GM12873 (cell line): ENCODE measurements around the gene CAPN1.

Experiments
- TF ChIP-seq, protein P1 (sequence below): IDR thresholded peaks from 2 replicates; pipeline ENCODE4 v1.5.1; 2012; ENCODE audit warnings: low read depth, mild to moderate bottlenecking, moderate library complexity, low read length, control low read depth; ENCODE audit not compliant: insufficient read depth; ENCODE audit errors: missing control alignments

Gene CAPN1

DNA sequence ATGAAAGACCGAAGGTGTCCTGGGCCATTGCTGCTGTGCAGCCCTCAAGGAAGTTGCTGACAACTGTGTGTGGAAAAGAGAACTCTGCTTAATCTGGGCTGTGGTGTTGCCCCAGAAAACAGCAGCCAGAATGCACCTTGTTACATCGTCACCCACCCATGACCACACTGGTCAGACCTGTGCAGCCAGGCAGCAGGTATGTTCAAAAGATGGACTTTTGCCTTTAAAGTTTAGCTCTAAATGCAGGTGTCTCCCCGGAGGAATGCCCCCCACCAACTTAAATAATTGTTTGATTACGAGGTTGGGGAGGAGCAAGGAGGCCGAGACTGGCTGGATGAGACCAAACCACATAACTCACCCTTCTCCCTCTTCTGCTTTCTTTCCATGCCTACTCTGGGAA is 64.8 kb downstream of the CAPN1 start:
- TF ChIP-seq, protein P1, sequence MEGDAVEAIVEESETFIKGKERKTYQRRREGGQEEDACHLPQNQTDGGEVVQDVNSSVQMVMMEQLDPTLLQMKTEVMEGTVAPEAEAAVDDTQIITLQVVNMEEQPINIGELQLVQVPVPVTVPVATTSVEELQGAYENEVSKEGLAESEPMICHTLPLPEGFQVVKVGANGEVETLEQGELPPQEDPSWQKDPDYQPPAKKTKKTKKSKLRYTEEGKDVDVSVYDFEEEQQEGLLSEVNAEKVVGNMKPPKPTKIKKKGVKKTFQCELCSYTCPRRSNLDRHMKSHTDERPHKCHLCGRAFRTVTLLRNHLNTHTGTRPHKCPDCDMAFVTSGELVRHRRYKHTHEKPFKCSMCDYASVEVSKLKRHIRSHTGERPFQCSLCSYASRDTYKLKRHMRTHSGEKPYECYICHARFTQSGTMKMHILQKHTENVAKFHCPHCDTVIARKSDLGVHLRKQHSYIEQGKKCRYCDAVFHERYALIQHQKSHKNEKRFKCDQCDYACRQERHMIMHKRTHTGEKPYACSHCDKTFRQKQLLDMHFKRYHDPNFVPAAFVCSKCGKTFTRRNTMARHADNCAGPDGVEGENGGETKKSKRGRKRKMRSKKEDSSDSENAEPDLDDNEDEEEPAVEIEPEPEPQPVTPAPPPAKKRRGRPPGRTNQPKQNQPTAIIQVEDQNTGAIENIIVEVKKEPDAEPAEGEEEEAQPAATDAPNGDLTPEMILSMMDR, result no peak

DNA sequence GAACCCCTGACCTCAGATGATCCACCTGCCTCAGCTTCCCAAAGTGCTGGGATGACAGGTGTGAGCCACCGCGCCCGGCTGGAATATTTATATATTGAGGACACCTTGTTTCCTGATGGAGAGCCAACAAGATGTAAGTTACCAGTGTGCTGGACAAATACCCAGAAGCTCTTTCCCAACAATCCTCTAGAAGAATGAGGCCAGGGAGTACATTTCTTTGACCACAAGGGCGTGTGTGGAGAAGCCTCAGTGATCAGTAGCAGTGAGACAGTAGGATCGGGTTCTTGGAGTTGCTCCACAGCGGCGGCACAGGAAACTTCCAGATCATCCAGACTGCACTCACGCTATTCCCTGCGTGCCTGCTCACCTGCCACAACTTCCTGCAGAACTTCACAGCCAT is 69.7 kb downstream of the CAPN1 start:
- TF ChIP-seq, protein P1, result no peak

DNA sequence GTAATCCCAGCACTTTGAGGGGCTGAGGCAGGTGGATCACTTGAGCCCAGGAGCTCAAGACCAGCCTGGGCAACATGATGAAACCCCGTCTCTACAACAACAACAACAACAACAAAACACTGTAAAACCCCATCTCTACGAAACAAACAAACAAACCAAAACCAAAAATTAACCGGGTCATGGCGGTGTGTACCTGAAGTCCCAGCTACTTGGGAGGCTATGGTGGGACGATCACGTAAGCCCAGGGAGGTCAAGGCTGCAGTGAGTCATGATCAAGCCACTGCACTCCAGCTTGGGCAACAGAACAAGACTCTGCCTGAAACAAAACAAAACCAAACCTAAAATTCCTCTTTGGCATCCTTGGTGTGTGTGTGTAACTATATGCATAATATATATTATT is 73.0 kb downstream of the CAPN1 start:
- TF ChIP-seq, protein P1, result no peak

DNA sequence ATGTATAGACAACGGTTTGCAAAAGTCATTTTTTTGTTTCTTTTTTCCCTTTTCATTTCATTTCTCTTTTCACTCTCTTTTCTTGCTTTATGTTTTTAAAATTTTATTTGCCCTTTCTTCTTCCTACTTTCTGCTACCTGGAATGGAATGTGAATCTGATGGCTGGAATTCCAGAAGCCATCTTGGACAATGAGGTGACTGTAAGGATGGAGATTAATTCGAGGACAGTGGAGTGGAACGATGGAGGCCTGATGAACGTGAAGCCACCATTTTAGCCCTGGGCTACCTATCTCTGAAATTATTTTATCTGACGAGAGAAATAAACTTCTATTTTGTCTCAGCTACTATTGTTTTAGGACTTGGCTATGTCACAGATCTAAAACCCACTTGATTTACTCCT is 77.3 kb downstream of the CAPN1 start:
- TF ChIP-seq, protein P1, result no peak

DNA sequence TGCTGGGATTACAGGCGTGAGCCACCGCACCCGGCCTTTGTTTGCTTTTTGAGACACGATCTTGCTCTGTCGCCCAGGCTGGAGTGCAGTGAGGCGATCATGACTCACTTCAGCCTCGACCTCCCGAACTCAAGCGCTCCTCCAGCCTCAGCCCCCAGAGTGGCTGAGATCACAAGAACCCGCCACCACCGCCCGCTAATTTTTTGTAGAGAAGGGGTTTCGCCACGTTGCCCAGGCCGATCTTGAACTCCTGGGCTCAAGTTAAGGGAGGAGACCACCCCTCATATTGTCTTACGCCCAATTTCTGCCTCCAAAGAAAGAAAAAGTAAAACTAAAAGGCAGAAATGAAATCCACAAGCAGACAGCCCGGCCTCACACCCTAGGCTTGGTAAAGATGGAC is 78.6 kb downstream of the CAPN1 start:
- TF ChIP-seq, protein P1, result no peak

DNA sequence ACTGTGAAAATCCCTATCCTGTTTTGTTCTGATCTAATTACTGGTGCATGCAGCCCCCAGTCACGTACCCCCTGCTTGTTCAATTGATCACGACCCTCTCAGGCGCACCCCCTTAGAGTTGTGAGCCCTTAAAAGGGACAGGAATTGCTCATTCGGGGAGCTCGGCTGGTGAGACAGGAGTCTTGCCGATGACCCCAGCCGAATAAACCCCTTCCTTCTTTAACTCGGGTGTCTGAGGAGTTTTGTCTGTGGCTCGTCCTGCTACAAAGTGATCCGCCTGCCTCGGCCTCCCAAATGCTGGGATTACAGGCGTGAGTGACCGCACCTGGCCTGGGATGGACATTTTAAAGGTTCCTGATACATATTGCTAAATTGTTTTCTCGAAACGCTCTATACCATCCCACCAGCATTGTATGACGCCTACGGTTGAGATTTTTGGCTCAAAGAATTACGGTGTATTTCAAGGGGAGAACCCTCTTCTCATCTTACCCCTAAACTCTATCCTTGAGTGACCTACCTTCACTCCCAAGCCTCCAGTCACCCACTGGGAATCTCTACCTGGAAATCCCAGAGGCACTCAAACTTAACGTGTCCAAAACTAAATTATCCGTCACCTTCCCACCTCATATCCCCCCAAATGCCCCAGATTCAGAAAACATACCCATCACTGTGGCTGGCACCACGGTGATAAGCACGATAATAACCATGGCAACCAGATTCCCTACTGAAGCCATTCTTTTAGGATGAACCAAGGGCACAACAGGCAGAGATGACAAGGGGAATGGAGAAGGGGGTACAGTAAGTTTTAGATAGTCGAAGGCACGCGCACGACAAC is 79.2 kb downstream of the CAPN1 start:
- TF ChIP-seq, protein P1, result no peak
